Activated CD4-positive, alpha-beta T cell treated with anti-CD3 and anti-CD28 coated beads for 1 hour (primary cell): ENCODE measurements around the gene MED27.

ENCODE experiments used
- DNase-seq: peaks from one replicate; pipeline ENCODE4 v3.0.0-alpha.2; 2020

Gene MED27, protein sequence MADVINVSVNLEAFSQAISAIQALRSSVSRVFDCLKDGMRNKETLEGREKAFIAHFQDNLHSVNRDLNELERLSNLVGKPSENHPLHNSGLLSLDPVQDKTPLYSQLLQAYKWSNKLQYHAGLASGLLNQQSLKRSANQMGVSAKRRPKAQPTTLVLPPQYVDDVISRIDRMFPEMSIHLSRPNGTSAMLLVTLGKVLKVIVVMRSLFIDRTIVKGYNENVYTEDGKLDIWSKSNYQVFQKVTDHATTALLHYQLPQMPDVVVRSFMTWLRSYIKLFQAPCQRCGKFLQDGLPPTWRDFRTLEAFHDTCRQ

DNA sequence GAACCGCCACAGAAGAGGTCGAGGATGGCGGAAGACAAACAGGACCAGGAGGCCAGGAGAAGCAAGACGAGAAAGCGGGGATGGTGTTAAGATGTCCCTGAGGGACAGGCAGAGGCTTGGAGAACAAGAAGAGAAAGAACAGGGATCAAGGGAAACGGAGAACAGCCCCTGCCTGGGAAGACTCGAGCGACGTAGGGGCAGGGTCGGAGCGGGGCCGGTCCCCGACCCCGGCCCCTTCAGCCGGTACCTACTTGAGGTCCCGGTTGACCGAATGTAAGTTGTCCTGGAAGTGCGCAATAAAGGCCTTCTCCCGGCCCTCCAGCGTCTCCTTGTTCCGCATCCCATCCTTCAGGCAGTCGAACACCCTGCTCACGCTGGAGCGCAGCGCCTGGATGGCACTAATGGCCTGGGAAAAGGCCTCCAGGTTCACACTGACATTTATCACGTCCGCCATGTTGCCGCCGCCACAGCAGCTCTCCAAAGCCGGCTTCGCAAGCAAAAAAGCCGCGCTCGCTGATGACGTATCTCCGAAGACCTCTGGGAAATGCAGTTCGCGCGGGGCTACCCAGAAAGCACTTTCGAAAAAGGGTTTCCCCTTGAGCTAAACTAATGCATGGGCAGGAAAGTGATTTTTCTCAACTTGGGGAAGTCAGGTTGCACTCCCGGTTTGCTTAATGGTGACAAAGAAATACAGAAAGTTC lies at the start of gene MED27:
TSS of gene MED27 (minus strand) at position 477 of the 701 bp plus-strand sequence. CDS start at position 454, 23 bp downstream.
- DNase-seq: peak; percentile 91

DNA sequence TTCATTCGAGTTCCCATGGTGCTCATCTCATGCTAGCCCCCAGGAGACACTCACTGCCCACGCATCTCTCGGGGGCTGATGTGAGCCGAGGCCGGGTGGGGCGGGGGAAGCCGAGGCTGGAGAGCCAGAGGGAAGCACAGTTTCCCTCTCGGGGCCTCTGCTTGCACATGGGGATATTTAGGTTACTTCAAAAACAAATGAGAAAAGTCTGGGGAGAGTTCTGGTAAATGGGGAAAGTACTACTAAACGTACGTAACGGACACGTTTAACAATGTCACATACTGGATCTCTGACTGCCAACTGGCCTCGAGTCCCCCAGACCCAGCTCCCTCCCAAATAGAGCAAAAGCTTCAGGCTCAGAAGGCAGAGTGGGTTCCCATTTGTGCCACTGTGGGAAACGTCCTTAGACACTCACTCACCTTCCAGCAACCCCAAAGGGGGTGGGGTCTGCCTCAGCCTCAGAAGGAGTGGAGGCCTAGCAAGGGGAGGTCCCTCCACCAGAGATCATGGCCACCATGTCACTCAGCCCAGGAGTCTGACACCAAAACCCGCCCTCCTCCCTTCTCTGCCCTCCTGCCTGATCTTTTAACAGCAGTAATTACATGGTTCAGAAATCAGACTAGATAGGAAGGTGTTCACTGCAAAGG lies 48.3 kb upstream of the MED27 start:
- no peak for DNase-seq

DNA sequence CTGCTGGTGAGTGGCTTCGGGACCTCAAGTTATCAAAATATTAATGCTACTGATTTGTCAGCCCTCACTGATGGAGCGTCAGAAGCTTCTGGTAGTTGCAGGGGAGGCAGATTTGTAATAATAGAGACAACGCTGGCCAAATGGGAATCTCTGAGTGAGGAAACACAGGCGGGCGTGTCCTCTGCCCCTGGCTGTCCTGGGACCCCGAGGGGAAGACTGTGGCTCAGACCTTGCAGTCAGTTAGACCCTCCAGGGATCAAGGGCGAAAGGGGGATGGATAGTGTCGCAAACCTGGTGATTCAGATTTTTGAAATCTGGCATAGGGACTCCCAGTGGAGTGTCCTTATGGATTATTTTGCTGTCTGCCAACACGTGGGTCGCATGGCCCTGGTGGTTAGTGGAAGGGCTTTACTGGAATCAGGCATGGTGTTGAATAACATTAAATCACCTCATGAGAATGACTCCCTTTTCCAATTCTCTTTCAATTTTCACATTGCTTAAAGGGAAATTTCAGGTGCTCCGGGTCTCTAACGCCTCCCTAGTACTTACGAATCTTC lies 47.1 kb upstream of the MED27 start:
- no peak for DNase-seq

DNA sequence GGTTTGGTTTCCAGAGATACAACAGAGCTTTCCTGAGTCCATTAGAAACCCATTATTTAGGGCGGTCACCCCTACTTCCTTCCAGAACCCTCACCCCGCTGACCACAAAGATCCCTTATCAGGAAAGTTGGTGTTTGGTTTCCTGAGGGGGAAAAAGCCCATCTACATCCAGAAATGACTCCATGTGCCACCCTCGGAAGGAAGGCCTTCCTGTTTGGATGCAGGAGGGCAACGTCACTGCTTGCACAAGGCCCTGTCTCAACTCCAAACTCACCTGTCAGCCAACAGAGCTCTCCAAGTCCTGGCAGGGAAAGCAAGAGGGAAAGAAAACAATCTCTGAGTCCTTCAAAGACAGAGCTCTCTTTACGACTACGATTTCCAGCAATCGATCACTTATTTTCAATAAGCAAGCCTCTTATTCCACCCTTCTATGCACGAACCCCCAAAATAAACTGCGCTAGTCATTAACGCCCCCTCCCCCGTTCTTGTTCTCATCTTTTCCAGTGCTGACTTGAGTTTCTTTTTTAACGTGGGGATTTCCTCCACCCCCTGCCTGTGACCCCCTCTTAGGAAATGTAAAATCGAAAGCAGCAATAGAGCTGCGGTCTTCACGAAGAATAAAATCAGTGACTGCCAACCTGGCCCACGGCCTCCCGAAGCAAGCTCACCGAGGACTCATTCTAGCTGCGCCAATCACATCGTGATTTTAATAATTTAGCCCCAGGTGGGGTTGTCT lies 46.4 kb upstream of the MED27 start:
- DNase-seq: no peak

DNA sequence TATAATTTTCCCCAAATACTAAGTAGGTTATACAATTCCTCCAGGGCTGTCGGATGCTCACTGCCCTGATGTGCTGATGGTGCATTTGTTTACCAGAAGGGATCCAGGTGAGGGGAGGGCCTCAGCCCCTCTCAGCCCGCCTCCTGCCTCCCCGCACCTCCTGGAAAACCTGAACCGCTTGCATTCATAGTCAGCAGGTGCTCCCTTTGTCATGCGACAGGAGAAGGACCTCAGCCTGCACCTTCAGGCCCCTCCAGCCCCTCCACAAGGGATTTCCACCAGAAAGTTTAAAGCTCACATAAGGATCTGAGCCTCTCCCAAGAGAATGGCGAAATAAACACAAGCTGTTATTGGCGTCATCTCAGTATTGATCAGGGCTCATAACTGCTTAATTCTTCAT lies 45.7 kb upstream of the MED27 start:
- DNase-seq: no peak

DNA sequence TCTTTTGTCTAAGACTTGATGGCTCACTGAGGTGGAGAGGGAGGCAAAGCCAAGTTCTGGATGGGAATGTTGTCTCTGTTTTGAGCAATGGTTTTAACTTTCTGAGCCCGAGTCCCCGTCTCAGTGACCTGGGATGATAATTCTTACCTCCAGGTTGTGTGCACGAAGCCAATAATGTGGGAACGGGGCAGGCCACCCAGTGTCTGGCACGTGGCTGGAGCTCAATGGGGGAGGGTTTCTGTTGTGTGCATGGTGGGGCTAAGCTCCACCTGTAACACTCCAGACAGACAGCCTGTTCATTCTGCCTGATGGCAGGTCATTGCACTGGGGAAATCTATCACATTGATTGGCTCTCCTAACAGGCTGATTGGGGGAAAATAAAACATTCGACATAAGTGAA lies 45.1 kb upstream of the MED27 start:
- DNase-seq: no peak

DNA sequence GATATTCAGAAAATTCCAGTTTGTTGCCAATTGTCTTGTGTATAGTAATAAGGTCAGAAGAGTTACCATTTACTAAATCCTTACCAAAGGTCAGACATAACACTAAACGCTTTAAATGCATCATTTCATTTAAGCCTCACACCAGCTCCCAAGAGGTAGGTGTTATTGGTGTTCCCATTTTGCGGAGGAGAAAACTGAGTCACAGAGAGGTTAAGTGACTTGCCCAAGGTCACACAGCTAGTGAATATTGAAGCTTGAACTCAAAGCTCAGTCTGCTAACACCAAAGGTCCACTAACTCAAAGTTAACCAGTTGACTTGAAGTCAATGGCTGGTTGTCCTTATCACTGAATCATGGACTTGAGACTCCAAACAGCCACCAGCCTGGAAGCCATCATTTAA lies 41.4 kb upstream of the MED27 start:
- DNase-seq: no peak

DNA sequence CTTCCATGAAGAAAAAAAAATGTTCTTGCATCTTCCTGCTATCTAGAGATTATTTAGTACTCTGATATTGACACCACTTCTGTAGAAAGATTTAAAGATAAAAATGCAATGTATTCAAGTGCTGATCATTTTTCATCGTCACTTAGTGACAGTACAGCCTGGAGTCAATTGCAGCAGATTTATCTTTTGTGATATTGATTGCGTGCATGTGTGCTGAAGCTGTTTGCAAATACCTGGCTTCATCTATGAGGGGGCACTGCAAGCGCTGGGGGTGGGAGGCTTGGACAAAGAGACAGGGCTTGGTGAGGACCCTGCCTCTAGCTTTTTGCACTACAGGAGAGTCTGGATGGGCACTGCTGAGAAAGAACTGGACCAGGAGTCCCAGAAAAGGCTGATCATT lies 38.0 kb upstream of the MED27 start:
- no peak for DNase-seq

DNA sequence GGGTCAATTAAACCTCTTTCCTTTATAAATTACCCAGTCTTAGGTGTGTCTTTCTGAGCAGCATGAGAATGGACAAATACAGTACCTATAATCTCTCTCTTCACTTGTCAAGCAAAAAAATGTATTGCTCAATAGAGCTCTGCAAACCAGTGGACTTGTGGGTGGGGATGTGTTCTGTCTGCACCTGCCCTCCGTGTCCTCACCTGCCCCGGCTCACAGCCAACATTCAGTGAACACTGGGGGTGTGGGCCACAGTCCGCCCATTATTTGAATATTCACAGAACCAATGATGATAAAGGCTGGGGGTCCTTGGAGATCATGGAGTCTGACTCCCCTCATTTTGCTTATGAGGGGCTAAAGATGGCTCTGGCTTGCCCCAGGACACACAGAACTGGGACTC lies 36.9 kb upstream of the MED27 start:
- DNase-seq: no peak

DNA sequence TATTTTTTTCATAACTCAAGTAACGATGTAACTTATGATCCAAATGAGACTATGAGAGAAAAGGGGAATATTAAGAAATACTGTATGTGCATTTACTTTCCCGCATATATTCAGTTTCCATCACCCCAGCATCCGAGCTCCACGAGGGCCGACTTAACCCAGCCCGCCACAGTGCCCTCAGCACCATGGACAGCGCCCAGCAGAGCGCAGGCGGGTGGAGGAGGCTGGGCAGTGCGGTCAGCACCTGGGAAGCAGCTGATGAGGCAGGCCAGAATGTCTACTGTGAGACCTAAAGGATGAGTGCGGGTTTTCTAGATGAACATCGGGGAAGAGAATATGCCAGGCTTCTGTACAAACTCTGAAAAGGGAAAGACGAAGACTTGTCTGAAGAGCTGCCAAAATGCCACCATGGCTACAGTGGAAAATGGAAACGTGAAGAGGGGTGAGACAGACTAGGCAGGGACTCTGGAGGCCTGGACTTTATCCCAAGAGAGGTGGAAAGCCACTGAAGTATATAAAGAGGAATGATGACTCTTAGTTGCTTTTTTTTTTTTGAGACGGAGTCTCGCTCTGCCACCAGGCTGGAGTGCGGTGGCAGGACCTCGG lies 34.5 kb upstream of the MED27 start:
- DNase-seq: peak; percentile 11

DNA sequence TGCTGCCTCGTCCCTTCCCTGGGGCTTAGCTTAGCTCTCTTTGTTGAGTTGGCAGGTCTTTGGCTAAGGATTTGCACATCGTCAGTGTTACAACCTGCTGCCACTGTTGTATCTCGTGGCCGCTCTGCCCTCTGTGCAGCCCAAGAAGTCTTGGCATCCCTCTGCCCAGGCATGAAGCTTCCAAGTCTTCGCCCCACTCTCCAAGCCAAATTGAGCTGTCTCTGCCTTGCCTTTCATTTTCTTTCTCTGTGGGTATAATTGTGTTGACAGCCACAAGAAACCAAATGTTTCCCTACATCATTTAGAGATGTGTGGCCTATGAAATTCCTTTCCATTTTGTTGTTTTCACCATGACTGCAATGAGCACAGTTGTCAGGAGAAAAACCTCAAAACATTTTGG lies 29.6 kb upstream of the MED27 start:
- DNase-seq: no peak

DNA sequence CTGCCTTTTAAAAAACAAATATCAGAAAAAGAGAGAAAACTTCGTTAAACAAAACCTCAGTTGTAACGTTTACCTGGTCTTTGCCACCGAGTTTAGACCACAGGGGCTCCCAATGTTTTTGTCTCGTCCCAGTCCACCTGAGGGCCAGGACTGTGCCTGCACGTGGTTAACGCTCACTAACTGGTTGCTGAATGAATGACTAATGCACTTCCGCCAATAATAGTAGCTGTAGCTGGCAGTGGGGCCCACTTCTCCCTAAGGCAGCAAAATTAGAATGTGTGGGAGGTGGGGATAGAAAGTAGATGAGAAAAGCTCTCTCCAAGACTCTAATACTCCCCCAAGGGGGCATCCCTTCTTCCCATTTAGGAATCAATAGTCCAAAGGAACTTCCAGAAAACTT lies 29.1 kb upstream of the MED27 start:
- no peak for DNase-seq

DNA sequence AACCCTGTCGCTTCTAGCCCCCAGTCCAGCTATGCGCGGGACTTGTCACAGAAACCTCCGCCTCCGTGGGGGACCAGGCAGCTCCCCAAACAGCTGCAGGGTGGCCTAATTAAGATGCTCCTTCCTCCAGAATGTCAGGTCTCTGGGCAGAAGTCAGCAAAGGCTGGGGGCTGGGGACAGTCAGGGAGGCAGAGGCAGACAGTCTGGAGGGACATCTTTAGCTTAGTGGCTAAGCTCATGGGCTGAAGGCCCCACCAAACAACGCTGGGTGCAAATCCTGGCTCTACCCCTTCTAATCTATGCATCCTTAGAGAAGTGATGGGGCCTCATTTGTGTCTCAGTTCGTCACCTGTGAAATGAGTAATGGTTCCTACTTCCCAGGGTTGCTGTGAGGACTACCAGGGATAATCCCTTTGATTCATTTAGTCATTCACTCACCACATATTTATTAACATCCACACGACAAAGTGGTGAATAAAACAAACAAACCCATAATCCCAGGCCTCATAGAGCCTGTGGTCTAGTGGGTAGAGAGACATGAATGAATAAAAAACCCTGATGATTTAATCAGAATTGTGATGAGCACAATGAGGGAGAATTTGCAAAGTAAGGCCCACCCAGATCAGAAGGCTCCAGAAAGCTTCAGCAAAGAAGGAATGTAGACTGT lies 20.2 kb upstream of the MED27 start:
- DNase-seq: no peak

DNA sequence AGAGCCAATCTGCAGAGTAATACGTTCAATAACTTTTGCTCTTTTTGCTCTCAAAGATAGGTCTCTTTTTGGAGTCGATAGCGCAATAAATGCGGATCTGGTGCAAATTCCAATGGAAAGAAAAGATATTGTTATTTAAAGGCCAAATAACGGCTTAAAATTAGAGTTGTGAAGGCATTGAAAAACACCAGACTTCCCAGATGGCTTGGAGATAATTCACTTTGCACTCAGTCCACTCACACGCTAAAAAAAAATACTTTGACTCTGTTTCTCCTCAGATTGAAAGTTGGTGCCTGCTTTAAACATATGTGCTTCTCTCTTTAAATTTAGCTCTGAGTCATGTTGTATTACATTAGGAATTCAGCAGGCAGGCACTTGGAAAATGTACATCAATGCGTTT lies 19.5 kb upstream of the MED27 start:
- DNase-seq: no peak

DNA sequence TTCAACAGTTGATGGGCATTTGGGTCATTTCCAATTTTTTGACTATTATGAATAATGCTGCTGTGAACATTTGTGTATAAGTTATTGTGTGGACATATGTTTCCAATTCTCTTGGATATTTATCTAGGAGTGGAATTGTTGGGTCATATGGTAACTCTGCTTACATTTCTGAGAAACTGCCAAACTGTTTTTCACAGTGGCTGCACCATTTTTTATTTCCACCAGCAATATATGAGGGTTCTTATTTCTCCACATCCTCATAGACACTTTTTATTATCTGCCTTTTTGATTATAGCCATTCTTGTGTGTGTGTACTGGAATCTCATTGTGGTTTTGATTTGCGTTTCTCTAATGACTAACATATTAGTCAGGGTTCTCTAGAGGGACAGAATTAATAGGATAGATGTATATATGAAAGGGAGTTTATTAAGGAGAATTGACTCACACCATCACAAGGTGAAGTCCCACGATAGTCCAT lies 14.7 kb upstream of the MED27 start:
- DNase-seq: no peak

DNA sequence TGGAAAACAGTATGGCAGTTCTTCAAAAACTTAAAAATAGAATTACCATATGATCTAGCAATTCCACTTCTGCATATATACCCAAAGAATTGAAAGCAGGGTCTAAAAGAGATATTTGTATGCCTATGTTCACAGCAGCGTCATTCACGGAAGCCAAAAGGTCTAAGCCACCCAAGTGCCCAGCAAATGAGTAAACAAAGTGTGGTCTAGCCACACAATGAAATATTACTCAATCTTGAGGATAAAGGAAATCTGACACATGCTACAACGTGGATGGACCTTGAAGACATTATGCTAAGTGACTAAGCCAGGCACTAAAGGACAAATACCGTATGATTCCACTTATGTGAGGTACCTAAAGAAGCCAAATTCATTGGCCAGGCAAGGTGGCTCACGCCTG lies 11.1 kb upstream of the MED27 start:
- DNase-seq: no peak

DNA sequence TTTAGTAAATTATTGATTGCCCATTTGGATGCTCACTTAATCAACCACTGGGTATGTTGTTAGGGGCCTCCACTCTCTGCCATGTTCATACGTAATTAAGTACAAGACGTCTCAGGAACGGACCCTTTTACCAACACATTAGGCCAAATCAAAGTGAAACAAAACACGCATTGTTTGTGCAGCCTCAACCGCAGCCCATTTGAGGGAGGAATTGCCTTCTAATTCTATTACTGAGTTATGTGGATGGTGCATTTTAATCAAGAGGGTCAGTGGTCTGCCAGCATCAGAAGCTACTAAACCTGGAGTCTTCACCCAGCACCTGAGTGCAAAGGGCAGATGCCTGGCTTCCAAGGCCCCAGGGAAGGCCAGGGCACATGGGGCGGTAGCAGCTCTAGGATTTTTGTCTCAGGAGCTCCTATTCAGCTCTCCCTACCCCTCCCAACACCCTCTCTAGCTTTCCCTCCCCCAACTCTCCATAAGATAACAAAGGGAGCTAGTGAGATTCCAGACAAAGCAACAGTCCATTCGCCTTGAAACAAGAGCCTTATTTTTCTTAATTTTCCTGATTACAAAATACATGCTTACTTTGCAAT lies 7.9 kb upstream of the MED27 start:
- DNase-seq: no peak

DNA sequence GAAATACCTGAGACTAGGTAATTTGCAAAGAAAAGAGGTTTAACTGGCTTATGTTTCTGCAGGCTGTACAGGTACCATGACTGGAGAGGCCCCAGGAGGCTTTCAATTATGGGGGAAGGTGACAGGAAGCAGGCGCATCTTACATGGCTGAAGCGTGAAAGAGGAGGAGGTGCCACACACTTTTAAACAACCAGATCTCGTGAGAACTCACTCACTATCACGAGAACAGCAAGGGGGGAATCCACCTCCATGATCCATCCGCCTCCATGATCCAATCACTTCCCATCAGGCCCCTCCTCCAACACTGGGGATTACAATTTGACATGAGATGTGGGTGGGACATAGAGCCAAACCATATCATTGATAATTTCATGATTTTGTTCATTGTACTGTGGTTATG lies 2.5 kb upstream of the MED27 start:
- no peak for DNase-seq

DNA sequence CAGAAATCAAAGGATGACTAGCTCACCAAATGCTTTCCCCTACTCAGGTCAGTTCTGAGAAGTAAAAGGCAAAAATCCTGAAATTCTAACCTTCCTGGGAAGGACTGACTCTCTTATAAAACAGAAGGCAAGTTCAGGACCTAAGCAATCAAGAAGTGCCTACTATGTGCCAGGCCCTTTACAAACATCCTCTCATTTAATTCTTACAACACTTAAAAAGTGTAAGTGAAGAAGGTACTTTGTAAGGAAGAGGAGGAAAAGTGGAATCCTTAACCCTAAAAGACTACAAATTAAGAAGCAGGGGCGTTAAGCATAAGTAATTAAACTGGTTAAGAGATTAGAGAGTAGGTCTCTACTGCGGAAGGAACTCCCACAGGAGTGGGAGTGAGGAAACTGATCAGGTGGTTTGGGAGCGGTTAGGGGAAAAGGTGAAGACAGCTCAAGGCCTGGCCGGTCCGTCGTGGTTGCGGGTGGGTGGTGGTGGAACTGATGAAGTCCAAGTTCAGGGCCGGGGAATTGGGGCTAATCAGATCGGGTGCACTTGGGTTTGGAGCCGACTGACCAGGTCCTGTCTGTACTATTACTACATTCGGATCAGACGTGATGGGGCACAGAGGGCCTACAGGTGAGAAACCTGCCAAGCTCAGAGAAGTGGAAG lies 839 bp downstream of the MED27 start:
- no peak for DNase-seq

DNA sequence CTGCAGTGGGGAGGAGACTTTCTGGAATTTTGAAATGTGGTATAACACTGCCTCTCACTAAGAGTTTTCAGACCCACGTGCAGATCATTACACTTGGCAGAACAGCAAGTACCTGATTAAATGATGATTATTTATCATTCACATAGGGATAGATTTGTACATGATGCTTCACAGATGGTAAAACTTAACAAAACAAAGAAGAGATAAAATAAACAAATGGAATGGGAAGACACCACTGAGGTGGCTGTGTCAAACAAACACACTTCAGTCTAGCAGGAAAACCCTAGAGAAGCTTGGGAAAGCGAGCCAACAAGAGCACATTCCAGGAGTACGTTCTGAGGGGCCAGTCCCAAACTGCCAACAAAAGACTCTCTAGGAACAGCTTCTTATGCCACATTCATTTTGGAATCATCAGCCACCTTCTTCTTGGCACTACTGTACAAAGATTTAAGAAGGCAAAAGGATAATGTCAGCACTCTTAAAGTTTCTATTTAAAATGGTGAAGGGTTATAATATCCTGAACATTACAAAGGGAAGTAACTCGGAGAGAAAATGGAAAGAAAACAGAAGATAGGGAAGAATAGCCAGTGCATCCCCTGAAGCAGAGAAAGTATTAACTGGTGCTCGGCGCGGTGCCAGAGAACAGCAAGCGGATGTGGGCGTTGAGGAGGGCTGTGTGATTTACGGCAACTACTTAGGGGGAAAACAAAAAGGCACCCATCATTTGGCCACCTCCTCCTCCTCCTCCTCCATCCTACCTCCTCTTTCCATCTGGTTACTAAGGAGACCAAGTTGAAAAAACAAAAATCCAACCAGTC lies 1.6 kb downstream of the MED27 start:
- DNase-seq: no peak
